Measurements from ENCODE around the gene MEIS2.
A peak's percentile ranks its signal among the peaks of the same experiment; 100 is the strongest.

The MEIS2 gene

GRCh38 chr15:37037850-37038715, 62.3 kb downstream of the MEIS2 start:
- DNase-seq = no peak

DNA sequence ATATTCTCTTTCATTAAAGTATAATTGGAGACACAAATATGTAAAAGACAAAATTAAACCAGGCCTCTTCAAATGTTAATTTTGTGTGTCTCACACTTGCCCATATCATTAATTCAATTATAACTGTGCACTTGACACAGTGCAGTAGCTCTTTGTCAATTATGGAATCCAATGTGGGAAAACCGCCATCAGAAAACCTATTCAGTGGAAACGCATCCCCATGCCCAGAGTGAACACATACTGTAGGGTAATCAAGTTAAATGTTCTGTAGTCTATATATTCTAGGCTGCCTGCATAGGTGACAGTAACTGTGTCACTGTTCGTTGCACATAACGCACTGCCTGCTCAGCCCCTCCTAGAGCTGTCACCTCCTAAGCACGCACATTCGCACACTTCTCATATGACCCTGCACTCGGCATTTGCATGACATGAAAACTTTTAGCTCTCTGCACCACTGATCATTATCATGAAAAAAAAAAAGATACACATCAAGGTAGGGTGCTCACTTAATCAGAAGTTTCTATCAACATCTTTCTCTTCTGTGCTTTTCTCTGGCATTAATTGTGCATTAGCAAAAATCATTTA, 63.2 kb downstream of the MEIS2 start:
- DNase-seq = no peak

DNA sequence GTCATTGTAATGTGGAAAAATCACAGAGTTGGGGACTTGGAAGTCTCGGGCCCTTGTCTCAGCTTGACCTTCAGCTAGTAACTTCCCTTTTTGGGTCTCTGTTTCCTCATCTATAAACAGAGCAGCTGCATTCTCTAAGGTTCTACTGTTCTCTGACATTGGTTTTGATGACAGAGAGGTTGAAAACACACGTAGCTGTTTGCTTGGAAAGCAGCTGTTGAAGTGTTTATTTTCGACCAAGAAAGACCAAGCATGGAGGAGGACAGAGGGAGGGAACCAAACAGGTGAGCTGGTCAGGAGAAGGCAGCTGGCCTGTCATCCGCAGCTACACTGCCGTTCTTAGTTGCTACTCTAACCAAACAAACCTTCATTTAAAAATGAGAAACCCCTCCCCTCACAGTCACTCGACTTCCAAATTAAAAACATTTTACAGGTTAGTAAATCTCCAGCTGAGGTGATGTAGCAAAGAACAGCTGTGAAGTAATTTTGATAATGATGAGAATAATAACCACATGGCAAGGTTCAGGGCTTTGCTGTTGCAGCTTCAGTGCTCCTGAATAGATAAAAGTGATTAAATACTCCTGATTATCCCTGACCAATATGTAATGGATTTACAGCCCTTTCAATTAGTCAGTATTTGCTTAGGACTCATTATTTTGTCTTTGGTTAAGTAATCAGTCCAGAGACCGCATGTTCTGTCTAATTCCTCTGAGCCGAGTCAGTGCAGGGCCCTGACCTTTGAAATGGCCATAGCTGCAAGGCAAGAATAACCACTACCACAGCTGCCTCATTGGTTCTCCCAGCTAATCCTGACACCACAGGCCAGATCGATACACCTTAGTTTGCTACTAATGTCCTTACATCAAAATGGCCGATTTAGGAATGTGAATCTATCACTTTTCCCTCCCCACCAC, 65.3 kb downstream of the MEIS2 start:
- no peak for DNase-seq

DNA sequence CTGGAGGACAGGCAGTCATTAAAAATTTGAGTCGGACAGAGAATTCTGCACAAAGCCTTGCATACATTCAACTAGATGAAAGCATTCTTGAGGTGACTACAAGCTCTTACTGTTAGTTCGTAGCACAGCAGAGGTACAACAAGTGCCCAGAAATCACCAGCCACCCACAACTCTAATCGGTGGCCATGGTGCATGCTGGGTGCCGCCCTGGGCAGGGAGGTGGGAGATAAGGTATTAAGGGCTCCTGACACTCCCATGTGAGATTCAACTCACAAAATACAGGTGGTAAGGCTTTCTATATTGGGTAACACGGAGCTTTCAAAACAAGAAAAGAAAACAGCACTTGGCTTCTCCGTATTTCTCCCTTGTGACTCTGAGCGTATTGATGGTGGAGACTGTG, 66.0 kb downstream of the MEIS2 start:
- DNase-seq = no peak

DNA sequence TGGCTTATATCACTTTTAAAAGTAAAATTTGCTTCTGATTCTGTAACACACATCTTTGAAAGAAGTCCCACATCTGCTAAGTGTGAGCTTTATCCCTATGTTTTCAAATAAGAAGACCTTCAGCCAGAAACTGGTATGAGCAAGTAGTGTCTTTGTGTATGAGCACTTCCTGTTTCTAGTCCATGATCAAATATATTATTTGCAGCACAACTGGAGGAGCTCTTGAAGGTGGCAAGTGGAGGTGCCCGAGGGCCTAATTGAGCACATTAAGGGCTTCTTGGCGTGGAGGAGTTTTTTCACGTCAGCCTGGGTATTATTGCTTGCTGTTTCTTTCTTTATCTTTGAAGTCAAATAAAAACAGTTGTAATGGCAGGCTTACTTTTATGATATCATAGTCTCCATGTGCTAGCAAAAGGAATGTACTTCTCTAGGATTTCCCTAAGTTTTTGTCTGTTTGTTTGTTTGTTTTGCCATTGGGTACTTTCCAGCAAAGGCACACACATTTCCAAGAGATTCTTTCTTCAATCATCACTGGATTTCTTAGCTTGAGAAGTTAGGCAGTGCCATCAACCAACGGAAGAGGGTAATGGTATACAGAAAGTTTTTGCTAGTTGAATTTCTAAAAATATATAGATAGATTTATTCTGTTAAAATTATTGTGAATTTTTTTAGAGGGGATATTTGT, 68.1 kb downstream of the MEIS2 start:
- DNase-seq = no peak

DNA sequence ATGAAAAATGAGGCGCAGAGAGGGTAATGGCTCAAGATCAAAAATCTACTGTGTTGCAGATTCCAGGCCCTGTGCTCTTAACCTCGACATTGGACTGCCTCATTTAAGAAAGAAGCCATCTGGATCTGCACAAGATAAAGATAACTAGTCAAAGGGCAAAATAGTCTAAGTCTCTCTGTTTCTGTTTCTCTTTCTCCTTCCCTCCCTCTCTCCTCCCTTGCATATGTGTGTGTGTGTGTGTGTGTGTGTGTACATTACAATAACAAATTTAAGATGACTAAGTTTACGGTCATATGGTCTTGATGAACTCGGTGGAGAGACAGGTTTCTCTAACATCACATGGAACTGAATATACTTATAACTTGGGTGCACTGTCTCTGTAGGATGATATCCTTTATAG, 69.2 kb downstream of the MEIS2 start:
- DNase-seq = no peak

- no peak for DNase-seq
Measured at GRCh38 chr15:37028625-37029296, 71.6 kb downstream of the MEIS2 start.

GRCh38 chr15:37020852-37021251, 79.5 kb downstream of the MEIS2 start:
- no peak for DNase-seq

- no peak for DNase-seq
Measured at GRCh38 chr15:37019479-37020433, 80.6 kb downstream of the MEIS2 start.

DNA sequence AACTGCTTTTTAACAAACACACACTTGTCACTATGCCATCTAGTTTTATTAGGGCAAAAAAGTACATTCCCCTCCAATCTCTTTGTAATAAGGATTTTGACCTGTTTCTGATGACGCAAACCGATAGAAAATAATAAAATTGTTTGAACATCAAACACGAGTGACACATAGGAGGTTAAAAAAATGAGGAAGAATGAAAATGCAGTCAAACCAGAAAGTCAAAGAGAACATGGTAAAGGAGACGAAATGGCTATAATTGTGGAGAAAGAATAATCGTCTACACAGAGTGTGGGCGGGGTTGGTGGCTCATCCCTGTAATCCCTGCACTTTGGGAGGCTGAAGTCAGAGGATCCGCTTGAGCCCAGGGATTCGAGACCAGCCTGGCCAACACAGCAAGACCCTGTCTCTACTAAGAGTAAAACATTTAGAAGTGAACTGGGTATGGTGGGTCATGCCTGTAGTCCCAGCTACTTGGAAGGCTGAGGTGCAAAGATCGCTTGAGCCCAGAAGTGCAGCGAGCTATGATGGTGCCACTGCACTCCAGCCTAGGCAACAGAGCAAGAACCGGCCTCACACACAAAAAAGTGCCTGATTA, 83.2 kb downstream of the MEIS2 start:
- DNase-seq = no peak

GRCh38 chr15:37016231-37016630, 84.1 kb downstream of the MEIS2 start:
- DNase-seq = no peak

DNA sequence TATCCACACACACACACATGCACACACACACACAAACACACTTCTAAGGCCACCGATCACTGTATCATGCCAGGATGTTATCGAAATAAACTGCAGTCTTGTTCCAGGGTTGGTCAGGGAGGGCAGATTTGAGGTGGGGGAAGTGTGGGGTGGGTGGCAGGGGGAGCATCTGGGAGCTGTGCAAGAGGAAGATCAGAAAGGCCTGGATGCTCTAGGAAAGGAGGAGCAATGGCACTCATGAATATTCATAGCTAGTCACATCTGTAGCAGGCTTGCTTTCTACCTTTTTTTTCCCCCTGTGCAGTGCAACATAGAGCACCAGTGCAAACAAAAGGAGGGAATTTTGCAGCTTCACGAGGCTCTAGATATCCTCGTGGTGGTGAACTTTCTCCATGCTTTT, 84.9 kb downstream of the MEIS2 start:
- no peak for DNase-seq

DNA sequence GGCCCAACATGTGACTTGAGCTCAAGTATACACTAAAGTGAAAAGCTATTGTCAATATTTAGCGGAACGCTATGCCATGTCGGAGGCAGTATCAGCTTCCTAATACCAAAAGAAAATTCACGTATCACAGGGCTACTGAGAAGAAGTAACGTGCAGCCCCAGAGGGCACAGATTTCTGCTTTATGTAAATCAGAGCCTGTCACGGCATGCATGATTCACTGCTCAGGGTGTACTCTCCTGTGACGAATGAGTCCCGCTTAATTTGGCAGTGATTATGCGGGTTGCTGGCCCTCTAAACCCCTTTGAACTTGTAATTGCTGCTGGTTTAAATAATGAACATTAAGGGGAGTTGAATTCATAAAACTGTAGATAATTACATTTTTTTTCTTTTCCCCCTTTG, 85.3 kb downstream of the MEIS2 start:
- DNase-seq = peak; percentile 3

DNA sequence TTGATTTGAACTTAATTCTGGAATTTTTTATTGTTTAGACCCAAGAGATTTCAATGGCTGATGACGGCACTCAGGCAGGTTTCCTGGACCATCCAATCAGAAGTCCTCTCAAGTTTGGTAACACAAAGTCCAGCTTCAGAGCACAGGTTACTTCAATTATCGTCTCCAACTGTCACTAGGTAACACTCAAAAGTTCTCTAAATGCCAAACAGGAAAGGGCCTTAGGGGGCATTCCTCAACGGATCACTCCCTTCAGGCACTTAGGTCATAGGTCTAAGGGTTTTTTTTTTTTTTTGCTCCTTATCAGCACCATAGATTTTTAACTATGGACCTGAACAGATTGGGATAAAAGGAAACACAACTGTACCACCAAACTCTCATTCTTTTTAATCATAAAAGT, 85.8 kb downstream of the MEIS2 start:
- no peak for DNase-seq

GRCh38 chr15:37014137-37014536, 86.2 kb downstream of the MEIS2 start:
- no peak for DNase-seq

- no peak for DNase-seq
Measured at GRCh38 chr15:37010595-37010994, 89.8 kb downstream of the MEIS2 start.

DNA sequence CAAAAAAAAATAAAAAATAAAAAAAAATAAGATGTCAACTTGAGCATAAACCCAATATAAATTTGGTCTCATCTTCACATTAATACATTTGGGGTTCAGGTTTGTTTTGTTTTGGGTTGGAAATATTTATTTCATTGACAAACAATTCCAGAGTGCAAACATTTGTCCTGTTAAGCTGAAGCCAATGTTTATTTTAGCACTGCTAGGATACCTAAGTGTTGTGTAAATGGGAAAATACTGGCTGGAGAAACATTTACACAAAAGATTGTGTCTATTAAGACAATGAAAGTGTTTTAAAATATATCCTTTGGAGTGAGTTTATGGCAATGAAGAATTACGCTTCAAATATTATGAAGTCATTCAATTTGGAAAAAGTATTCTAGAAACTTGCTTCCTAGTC, 91.1 kb downstream of the MEIS2 start:
- DNase-seq = no peak

DNA sequence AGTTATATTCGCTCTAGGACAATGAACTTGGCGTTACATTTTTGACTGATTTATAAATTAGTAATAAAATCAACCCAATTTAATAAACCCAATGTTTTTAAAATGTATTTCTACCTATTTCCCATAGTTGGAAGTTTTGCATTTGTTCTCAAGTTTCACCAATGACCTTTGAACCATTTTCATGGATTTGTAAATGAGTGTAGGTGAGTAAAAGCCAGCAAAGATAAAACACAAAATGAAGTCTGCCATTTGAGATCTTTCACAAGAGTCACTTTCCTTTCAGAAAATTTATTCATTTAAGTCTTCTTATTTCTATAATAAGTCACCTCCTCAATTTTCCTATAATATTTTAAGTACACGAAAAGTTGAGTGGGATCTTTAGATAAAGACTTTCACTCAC, 92.1 kb downstream of the MEIS2 start:
- DNase-seq = no peak

- DNase-seq = no peak
Measured at GRCh38 chr15:37007301-37007700, 93.0 kb downstream of the MEIS2 start.

GRCh38 chr15:37004981-37005735, 95.2 kb downstream of the MEIS2 start:
- DNase-seq = no peak

Data from NCI-H1105 treated with DMSO at 0.1 percent for 48 hours (cell line).